ENCODE data around the gene MFAP3. TPM values are rescaled to one million over a fixed set of nuclear protein-coding genes. Genes with fewer than 3 reads are reported as not detected.

MFAP3 gene
- polyA plus RNA-seq, 1 donor from 2014 or later: 103 TPM

DNA sequence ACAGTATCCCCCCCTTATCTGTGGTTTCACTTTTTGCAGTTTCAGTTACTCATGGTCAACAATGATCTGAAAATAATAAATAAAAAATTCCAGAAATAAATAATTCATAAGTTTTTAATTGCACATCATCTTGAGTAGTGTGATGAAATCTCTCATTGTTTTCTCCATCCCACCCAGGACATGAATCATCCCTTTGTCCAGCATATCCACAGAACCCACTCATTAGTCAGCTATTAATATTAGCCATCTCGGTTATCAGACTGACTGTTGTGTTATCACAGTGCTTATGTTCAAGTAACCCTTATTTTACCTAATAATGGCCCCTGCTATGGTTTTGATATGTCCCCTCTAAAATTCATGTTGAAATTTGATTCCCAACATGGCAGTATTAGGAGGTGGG lies 40.8 kb upstream of the MFAP3 start:
- Histone ChIP-seq H3K4me3 (ENCODE audit: low read length) (no peak overlapping the region), H4K20me1 (ENCODE audit: insufficient read depth) (no peaks in the 10 kb centered on the region), H3K9me2 (ENCODE audit: insufficient read depth, low read length) (no peaks in the 10 kb centered on the region), H3K79me2 (replicated peaks; ENCODE audit: insufficient read depth, low read length) (no peaks in the 10 kb centered on the region), H2AFZ (ENCODE audit: low read depth, low read length) (no peak overlapping the region), H3K4me2 (ENCODE audit: low read length) (no peak overlapping the region), H3F3A (ENCODE audit: insufficient read depth, low read length, poor library complexity, severe bottlenecking) (no peaks in the 10 kb centered on the region), H3K27ac (ENCODE audit: low read length) (no peak overlapping the region), H3K27me3 (ENCODE audit: insufficient read depth, low read depth, low read length) (no peaks in the 10 kb centered on the region), H3K9ac (ENCODE audit: low read length) (no peak overlapping the region), H3K9me3 (ENCODE audit: low read length) (no peaks in the 10 kb centered on the region), H3K36me3 (ENCODE audit: insufficient read depth, low read length) (peaks cover 8% of the 10 kb centered on the region)
- TF ChIP-seq TAF1 (IDR thresholded peaks at IDR 0.05; ENCODE audit: low read depth) (no peak), EP300 (conservative IDR thresholded peaks at IDR 0.05; ENCODE audit: poor library complexity, severe bottlenecking) (no peak), CTCF (IDR thresholded peaks at IDR 0.05; ENCODE audit: poor library complexity, severe bottlenecking) (no peak), REST (IDR thresholded peaks at IDR 0.05; ENCODE audit: borderline replicate concordance) (no peak), EZH2 (IDR thresholded peaks at IDR 0.05; ENCODE audit: borderline replicate concordance, insufficient read depth, low read length, poor library complexity, severe bottlenecking) (no peak), SMC3 (conservative IDR thresholded peaks at IDR 0.05; ENCODE audit: poor library complexity) (no peak), MXI1 (conservative IDR thresholded peaks at IDR 0.05; ENCODE audit: poor library complexity, severe bottlenecking) (no peak), POLR2AphosphoS5 (IDR thresholded peaks at IDR 0.05) (no peak), RAD21 (conservative IDR thresholded peaks at IDR 0.05) (no peak)

GRCh38 chr5:153998768-153999167 lies 40.0 kb upstream of the MFAP3 start:
- Histone ChIP-seq H3K27ac (ENCODE audit: low read length) (no peak overlapping the region), H3K9me2 (ENCODE audit: insufficient read depth, low read length) (no peaks in the 10 kb centered on the region), H3K9ac (ENCODE audit: low read length) (no peak overlapping the region), H3K36me3 (ENCODE audit: insufficient read depth, low read length) (peaks cover 8% of the 10 kb centered on the region), H3K4me3 (ENCODE audit: low read length) (no peak overlapping the region), H3K27me3 (ENCODE audit: insufficient read depth, low read depth, low read length) (no peaks in the 10 kb centered on the region), H3K4me2 (ENCODE audit: low read length) (no peak overlapping the region), H4K20me1 (ENCODE audit: insufficient read depth) (no peaks in the 10 kb centered on the region), H3F3A (ENCODE audit: insufficient read depth, low read length, poor library complexity, severe bottlenecking) (no peaks in the 10 kb centered on the region), H3K79me2 (replicated peaks; ENCODE audit: insufficient read depth, low read length) (no peaks in the 10 kb centered on the region), H3K9me3 (ENCODE audit: low read length) (no peaks in the 10 kb centered on the region), H2AFZ (ENCODE audit: low read depth, low read length) (no peak overlapping the region)
- TF ChIP-seq CTCF (IDR thresholded peaks at IDR 0.05; ENCODE audit: poor library complexity, severe bottlenecking) (no peak), RAD21 (conservative IDR thresholded peaks at IDR 0.05) (no peak), MXI1 (conservative IDR thresholded peaks at IDR 0.05; ENCODE audit: poor library complexity, severe bottlenecking) (no peak), EZH2 (IDR thresholded peaks at IDR 0.05; ENCODE audit: borderline replicate concordance, insufficient read depth, low read length, poor library complexity, severe bottlenecking) (no peak), REST (IDR thresholded peaks at IDR 0.05; ENCODE audit: borderline replicate concordance) (no peak), TAF1 (IDR thresholded peaks at IDR 0.05; ENCODE audit: low read depth) (no peak)

Data from neural cell (in vitro differentiated cells).